Measurements from ENCODE around the gene ETF1. TPM values are rescaled to one million over a fixed set of nuclear protein-coding genes. Genes with fewer than 3 reads are reported as not detected.

Gene ETF1
- total and polyA plus RNA-seq, 2 donors (not counting 1 experiment from before 2014, with no cell fraction given), result 10.2 to 50.5 TPM

- Histone ChIP-seq H3K9ac (ENCODE audit: low read length) (peak overlapping the region; percentile 99), H3K27me3 (replicated peaks in 1 of 4; ENCODE audit: control extremely low read depth in 1 of 4, control insufficient read depth in 3 of 4, insufficient read depth in 4 of 4, low read length in 3 of 4) (no peaks in the 10 kb centered on the region), H4K20me1 (ENCODE audit: control insufficient read depth, insufficient read depth, low read length, poor library complexity, severe bottlenecking) (peaks cover 11% of the 10 kb centered on the region), H3K4me2 (replicated peaks; ENCODE audit: low read depth, low read length, poor library complexity, severe bottlenecking) (peak overlapping the region; percentile 86), H3K4me1 (ENCODE audit: control insufficient read depth in 2 of 2, insufficient read depth in 2 of 2, low read length in 2 of 2) (peaks cover 33 to 46% of the 10 kb centered on the region in 2 donors), H3K27ac (ENCODE audit: low read length in 2 of 2) (peak overlapping the region; percentile 97 to 100), H3K4me3 (ENCODE audit: control extremely low read depth in 1 of 5, extremely low read depth in 1 of 5, insufficient read depth in 1 of 5, low read depth in 2 of 5, low read length in 4 of 5) (peak overlapping the region; percentile 50 to 98 (median 86)), H3K36me3 (replicated peaks in 1 of 2; ENCODE audit: control extremely low read depth in 1 of 2, control insufficient read depth in 1 of 2, extremely low read depth in 1 of 2, insufficient read depth in 2 of 2, low read length in 1 of 2) (no peaks in the 10 kb centered on the region), H3K9me3 (ENCODE audit: control extremely low read depth in 1 of 3, control insufficient read depth in 2 of 3, insufficient read depth in 1 of 3, low read length in 2 of 3) (no peaks in the 10 kb centered on the region), H3K79me2 (ENCODE audit: control insufficient read depth, insufficient read depth, low read length) (peaks cover 94% of the 10 kb centered on the region), H2AFZ (ENCODE audit: insufficient read depth, low read depth, low read length, poor library complexity, severe bottlenecking) (peak overlapping the region; percentile 71)
- Mint-ChIP-seq H3K27ac (peak overlapping the region; percentile 100), H3K4me1 (peaks cover 70% of the 10 kb centered on the region), H3K27me3 (no peaks in the 10 kb centered on the region), H3K4me3 (peak overlapping the region; percentile 94), H3K9me3 (ENCODE audit: insufficient read depth) (no peaks in the 10 kb centered on the region)
- WGBS (ENCODE audit: insufficient coverage), result under 1% methylated on average over 42 of the region's 47 CpGs
- ATAC-seq (ENCODE audit: low read depth) (no peak), DNase-seq (no peak)
- ChIA-PET CTCF (interaction anchor here (1.3 to 3.3 kb wide), 7 partner anchors 32 to 210 kb away, joined by 3 to 23 read pairs (median 4); partner anchors contain the start of genes HSPA9 and KDM3B), POLR2A (interaction anchor here (0.8 to 3.4 kb wide), 8 partner anchors 11 to 799 kb away, joined by 3 to 32 read pairs (median 5); partner anchors contain the start of genes EGR1, FAM53C, HSPA9 and KDM3B)
- intact Hi-C loops (cut with micrococcal nuclease), result loop anchor here (2.0 to 10.0 kb wide), 2 partner anchors 510 to 1572 kb away; partner anchors contain the start of genes FAM13B and PURA
- TF ChIP-seq EZH2 (IDR thresholded peaks at IDR 0.05; ENCODE audit: borderline replicate concordance, insufficient read depth, low read depth, low read length, poor library complexity, severe bottlenecking), result no peak
- no peak for TF ChIP-seq CTCF (IDR thresholded peaks at IDR 0.05)
These were observed 668 bp downstream of the ETF1 start for GRCh38 chr5:138542180-138542955.

Data from B cell (primary cell).